Loucy (cell line): ENCODE measurements around the gene ARL6IP4.
A peak's percentile ranks its signal among the peaks of the same experiment; 100 is the strongest.

Experiments
- H2AFZ ChIP-seq: fragments of 200-600 bp; sonication (generic); 2 replicates; pipeline ENCODE4 v1.6.0; 2016; ENCODE audit warnings: antibody characterized with exemption, mild to moderate bottlenecking, low read length, moderate library complexity
- H3F3A ChIP-seq: fragments of 200-600 bp; 2 replicates; pipeline ENCODE4 v1.6.0; 2016; ENCODE audit warnings: antibody characterized with exemption, low read depth, mild to moderate bottlenecking
- H3K27me3 ChIP-seq: fragments of 200-600 bp; sonication (generic); 2 replicates; pipeline ENCODE4 v1.6.1; 2014; ENCODE audit warnings: low read length, mild to moderate bottlenecking; ENCODE audit not compliant: insufficient read depth, poor library complexity, severe bottlenecking
- H3K36me3 ChIP-seq: fragments of 200-600 bp; sonication (generic); 2 replicates; pipeline ENCODE4 v1.6.1; 2016; ENCODE audit warnings: low read length; ENCODE audit not compliant: insufficient read depth
- H3K4me1 ChIP-seq: fragments of 200-600 bp; sonication (generic); 2 replicates; pipeline ENCODE4 v1.5.1; 2014; ENCODE audit warnings: low read length, mild to moderate bottlenecking; ENCODE audit not compliant: insufficient read depth, poor library complexity, severe bottlenecking
- H3K4me2 ChIP-seq: fragments of 200-600 bp; sonication (generic); 2 replicates; pipeline ENCODE4 v1.6.0; 2014; ENCODE audit warnings: antibody characterized with exemption, low read length, low read depth, mild to moderate bottlenecking; ENCODE audit not compliant: poor library complexity, severe bottlenecking
- H3K4me3 ChIP-seq: fragments of 200-600 bp; sonication (generic); 2 replicates; pipeline ENCODE4 v1.5.1; 2014; ENCODE audit warnings: low read length, mild to moderate bottlenecking, mixed read lengths; ENCODE audit not compliant: poor library complexity, severe bottlenecking
- H3K79me2 ChIP-seq: fragments of 200-600 bp; sonication (generic); 2 replicates; pipeline ENCODE4 v1.6.1; 2014; ENCODE audit warnings: low read length; ENCODE audit not compliant: insufficient read depth
- H3K9ac ChIP-seq: fragments of 200-600 bp; sonication (generic); 2 replicates; pipeline ENCODE4 v1.6.0; 2014; ENCODE audit warnings: mild to moderate bottlenecking, low read depth, low read length, moderate library complexity; ENCODE audit not compliant: poor library complexity, severe bottlenecking
- H3K9me2 ChIP-seq: fragments of 200-600 bp; sonication (generic); replicated peaks from 2 replicates; pipeline ENCODE4 v1.6.1; 2016; ENCODE audit warnings: low read depth, low read length, mixed read lengths
- H3K9me3 ChIP-seq: fragments of 200-600 bp; sonication (generic); 2 replicates; pipeline ENCODE4 v1.6.1; 2014; ENCODE audit warnings: mild to moderate bottlenecking, antibody characterized with exemption, low read length, low read depth; ENCODE audit not compliant: insufficient read depth
- H4K20me1 ChIP-seq: fragments of 200-600 bp; sonication (generic); 2 replicates; pipeline ENCODE4 v1.6.0; 2014; ENCODE audit warnings: antibody characterized with exemption, low read length, mild to moderate bottlenecking; ENCODE audit not compliant: insufficient read depth, poor library complexity, severe bottlenecking
- EZH2phosphoT487 ChIP-seq: fragments of 200-600 bp; IDR thresholded peaks from 2 replicates; pipeline ENCODE4 v1.6.1; 2018; ENCODE audit warnings: antibody characterized with exemption, mild to moderate bottlenecking, moderate library complexity, borderline replicate concordance
- TF ChIP-seq, protein P1 (sequence below): fragments of 200-600 bp; sonication (generic); conservative IDR thresholded peaks from 2 replicates; pipeline ENCODE4 v1.5.1; 2014; ENCODE audit warnings: mild to moderate bottlenecking, antibody characterized with exemption, low read length

The ARL6IP4 gene

DNA sequence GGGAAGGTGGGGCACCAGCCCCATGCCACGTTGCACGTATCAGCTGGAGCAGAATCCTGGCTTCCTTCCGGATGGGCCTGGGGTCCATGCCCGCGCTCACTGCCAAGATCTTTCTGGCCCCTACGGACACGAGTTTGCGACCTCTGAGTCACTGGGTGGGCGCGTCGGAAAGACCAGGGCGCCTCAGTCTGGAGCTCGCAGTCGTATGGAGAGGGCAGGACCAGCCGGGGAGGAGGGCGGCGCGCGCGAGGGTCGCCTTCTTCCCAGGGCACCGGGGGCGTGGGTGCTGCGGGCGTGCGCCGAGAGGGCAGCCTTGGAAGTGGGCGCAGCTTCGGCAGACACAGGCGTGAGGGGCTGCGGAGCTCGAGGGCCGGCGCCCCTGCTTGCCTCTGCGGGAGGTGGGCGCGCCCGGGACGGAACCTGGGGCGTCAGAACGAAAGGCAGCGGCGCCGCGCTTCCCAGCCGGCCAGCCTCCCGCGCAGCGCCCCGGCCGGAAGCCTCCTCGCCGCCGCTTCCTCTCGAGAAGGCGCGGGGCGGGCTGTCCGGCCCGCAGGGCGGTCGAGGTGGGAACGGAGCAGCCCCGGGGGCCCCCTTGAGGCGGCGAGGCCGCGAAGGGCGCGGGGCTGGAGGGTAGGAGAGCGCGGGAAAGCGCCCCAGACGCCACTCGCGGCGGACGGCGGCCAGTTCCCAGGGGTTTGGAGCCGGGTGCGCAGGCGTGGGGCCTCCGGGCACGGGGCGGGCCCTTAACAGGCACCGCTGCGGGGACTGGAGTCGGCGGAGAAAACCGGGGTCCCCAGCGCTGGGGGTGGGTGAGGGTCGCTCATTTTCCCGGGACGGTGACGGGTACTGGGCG lies at the start of gene ARL6IP4:
TSS of gene ARL6IP4 (plus strand) at position 499 of the 853 bp plus-strand sequence. CDS start 459 bp downstream, outside the sequence.
- no peaks in the 10 kb centered on the region for H3K9me3 ChIP-seq
- H3K36me3 ChIP-seq: 0 out of 2 replicates have a peak, but pooled peaks cover 5% of the 10 kb centered on the region
- TF ChIP-seq EZH2phosphoT487: no peak
- TF ChIP-seq, protein P1, sequence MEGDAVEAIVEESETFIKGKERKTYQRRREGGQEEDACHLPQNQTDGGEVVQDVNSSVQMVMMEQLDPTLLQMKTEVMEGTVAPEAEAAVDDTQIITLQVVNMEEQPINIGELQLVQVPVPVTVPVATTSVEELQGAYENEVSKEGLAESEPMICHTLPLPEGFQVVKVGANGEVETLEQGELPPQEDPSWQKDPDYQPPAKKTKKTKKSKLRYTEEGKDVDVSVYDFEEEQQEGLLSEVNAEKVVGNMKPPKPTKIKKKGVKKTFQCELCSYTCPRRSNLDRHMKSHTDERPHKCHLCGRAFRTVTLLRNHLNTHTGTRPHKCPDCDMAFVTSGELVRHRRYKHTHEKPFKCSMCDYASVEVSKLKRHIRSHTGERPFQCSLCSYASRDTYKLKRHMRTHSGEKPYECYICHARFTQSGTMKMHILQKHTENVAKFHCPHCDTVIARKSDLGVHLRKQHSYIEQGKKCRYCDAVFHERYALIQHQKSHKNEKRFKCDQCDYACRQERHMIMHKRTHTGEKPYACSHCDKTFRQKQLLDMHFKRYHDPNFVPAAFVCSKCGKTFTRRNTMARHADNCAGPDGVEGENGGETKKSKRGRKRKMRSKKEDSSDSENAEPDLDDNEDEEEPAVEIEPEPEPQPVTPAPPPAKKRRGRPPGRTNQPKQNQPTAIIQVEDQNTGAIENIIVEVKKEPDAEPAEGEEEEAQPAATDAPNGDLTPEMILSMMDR: no peak
- H3K9me2 ChIP-seq: no peaks in the 10 kb centered on the region
- peak within 1 kb of the TSS; percentile 90 for H3K9ac ChIP-seq
- no peaks in the 10 kb centered on the region for H3K27me3 ChIP-seq
- H3K4me1 ChIP-seq: peaks cover 41% of the 10 kb centered on the region
- peak within 1 kb of the TSS; percentile 94 for H3K4me3 ChIP-seq
- no peaks in the 10 kb centered on the region for H3F3A ChIP-seq
- peak within 1 kb of the TSS; percentile 91 for H2AFZ ChIP-seq
- peaks cover 78% of the 10 kb centered on the region for H3K79me2 ChIP-seq
- peaks cover 29% of the 10 kb centered on the region for H4K20me1 ChIP-seq
- H3K4me2 ChIP-seq: peak within 1 kb of the TSS; percentile 99

DNA sequence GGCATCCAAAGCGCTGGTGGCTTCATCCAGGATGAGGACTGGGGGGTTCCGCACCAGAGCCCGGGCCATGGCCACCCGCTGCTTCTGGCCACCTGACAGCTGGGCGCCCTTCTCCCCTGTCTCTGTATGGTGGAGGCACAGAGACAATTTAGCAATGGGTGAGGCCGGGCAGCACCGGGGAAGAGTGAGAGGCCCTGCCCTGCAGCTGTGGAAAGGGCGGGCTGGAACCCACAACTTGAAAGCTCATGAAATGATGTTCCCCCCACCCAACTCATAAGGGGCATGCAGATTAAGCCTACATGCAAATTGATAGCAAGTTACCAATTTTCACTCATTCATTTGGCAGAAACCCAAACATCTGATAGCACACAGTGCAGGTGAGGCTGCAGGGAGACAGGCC lies 48.3 kb upstream of the ARL6IP4 start:
- H3K9me3 ChIP-seq: no peaks in the 10 kb centered on the region
- no peak overlapping the region for H3K4me2 ChIP-seq
- H3K4me3 ChIP-seq: no peak overlapping the region
- TF ChIP-seq, protein P1: no peak
- no peak for TF ChIP-seq EZH2phosphoT487
- no peaks in the 10 kb centered on the region for H3F3A ChIP-seq
- no peaks in the 10 kb centered on the region for H4K20me1 ChIP-seq
- H3K79me2 ChIP-seq: no peaks in the 10 kb centered on the region
- no peak overlapping the region for H2AFZ ChIP-seq
- H3K9ac ChIP-seq: no peak overlapping the region
- H3K27me3 ChIP-seq: no peaks in the 10 kb centered on the region
- no peaks in the 10 kb centered on the region for H3K36me3 ChIP-seq
- no peaks in the 10 kb centered on the region for H3K9me2 ChIP-seq
- H3K4me1 ChIP-seq: peaks cover 7% of the 10 kb centered on the region

DNA sequence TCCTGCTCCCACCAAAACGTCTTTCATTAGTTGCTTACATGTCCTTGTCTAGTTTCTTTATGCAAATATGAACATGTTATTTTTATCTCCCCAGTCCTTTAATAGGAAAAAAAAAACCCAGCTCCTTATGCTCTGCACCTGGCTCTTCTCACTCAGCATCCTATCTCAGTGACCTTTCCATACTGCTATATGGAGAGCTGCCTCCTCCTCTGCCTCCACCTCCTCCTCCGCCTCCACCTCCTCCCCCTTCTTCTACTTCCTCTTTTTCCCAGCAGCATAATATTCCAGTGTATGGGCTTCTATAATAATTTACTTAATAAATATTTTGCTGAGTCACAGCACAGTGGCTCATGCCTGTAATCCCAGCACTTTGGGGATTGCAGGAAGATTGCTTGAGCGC lies 45.8 kb upstream of the ARL6IP4 start:
- no peak overlapping the region for H3K4me2 ChIP-seq
- no peaks in the 10 kb centered on the region for H3K4me1 ChIP-seq
- H3F3A ChIP-seq: no peaks in the 10 kb centered on the region

More for the DNA sequence above, 45.8 kb upstream of the ARL6IP4 start:
- Histone ChIP-seq H3K79me2 (no peaks in the 10 kb centered on the region), H3K9ac (no peak overlapping the region), H3K36me3 (no peaks in the 10 kb centered on the region), H3K4me3 (no peak overlapping the region), H3K9me3 (no peaks in the 10 kb centered on the region), H2AFZ (no peak overlapping the region), H3K9me2 (no peaks in the 10 kb centered on the region), H4K20me1 (no peaks in the 10 kb centered on the region), H3K27me3 (no peaks in the 10 kb centered on the region)
- TF ChIP-seq, protein P1: no peak
- no peak for TF ChIP-seq EZH2phosphoT487
